CD4-positive, alpha-beta T cell treated with Interleukin-4 for 1 hour (primary cell): ENCODE measurements around the gene TMEM256.
A peak's percentile ranks its signal among the peaks of the same experiment; 100 is the strongest.

ENCODE experiments used
- DNase-seq, 2 donors: peaks; one replicate each; pipeline ENCODE4 v3.0.0-alpha.2; 2020 to 2022

The TMEM256 gene

GRCh38 chr17:7403977-7404736 lies at the start of gene TMEM256:
TSS of gene TMEM256 (minus strand) at chr17:7404097. CDS start at chr17:7404084, 13 bp downstream.
- peak; percentile 97 to 98 for DNase-seq

GRCh38 chr17:7448461-7448860 lies 44.6 kb upstream of the TMEM256 start:
- no peak for DNase-seq

GRCh38 chr17:7445619-7445968 lies 41.7 kb upstream of the TMEM256 start:
- DNase-seq = peak in 1 of 2 donors; percentile 40

- peak in 1 of 2 donors; percentile 50 for DNase-seq
These were observed 41.1 kb upstream of the TMEM256 start, which contains the start of gene CHRNB1 for GRCh38 chr17:7444682-7445618. TSS of gene CHRNB1 (plus strand) at chr17:7445061. CDS start at chr17:7445128, 67 bp downstream.

- DNase-seq = no peak
These were observed 39.9 kb upstream of the TMEM256 start for GRCh38 chr17:7443499-7444485.

GRCh38 chr17:7442142-7442541 lies 38.2 kb upstream of the TMEM256 start:
- DNase-seq = no peak

- DNase-seq = no peak
These were observed 37.4 kb upstream of the TMEM256 start for GRCh38 chr17:7441266-7441665.

GRCh38 chr17:7440834-7441195 lies 36.9 kb upstream of the TMEM256 start:
- no peak for DNase-seq

GRCh38 chr17:7440113-7440833 lies 36.4 kb upstream of the TMEM256 start:
- DNase-seq = peak in 1 of 2 donors; percentile 27

- no peak for DNase-seq
These were observed 35.7 kb upstream of the TMEM256 start, which contains the start of gene FGF11 for GRCh38 chr17:7439462-7440112. TSS of gene FGF11 (plus strand) at chr17:7439512. CDS start at chr17:7439621, 109 bp downstream.

- DNase-seq = no peak
These were observed 35.0 kb upstream of the TMEM256 start for GRCh38 chr17:7438656-7439460.

GRCh38 chr17:7437950-7438614 lies 34.2 kb upstream of the TMEM256 start:
- peak; percentile 53 to 64 for DNase-seq

- no peak for DNase-seq
These were observed 33.5 kb upstream of the TMEM256 start for GRCh38 chr17:7437369-7437863.

- peak; percentile 82 to 83 for DNase-seq
These were observed 32.9 kb upstream of the TMEM256 start for GRCh38 chr17:7436556-7437368.

- DNase-seq = peak; percentile 49 to 63
These were observed 32.0 kb upstream of the TMEM256 start for GRCh38 chr17:7435676-7436555.

GRCh38 chr17:7432296-7432695 lies 28.4 kb upstream of the TMEM256 start:
- no peak for DNase-seq

- DNase-seq = no peak
These were observed 27.3 kb upstream of the TMEM256 start for GRCh38 chr17:7431231-7431630.
